ENCODE results near the gene OR1E2.
"Not testable (repeated sequence)": the region's sequence is repeated elsewhere in the genome, so short reads cannot be mapped to it uniquely, and the experiment has no call there.

The OR1E2 gene

GRCh38 chr17:3398310-3398709, 35.3 kb downstream of the OR1E2 start, which contains the start of gene OR1E1:
Gene OR1E1 (minus strand): TSS chr17:3398410. CDS start chr17:3398410, 0 bp downstream.
- DNase-seq (ENCODE audit: low read depth in 1 of 2, low spot score in 1 of 2), result no peak

DNA sequence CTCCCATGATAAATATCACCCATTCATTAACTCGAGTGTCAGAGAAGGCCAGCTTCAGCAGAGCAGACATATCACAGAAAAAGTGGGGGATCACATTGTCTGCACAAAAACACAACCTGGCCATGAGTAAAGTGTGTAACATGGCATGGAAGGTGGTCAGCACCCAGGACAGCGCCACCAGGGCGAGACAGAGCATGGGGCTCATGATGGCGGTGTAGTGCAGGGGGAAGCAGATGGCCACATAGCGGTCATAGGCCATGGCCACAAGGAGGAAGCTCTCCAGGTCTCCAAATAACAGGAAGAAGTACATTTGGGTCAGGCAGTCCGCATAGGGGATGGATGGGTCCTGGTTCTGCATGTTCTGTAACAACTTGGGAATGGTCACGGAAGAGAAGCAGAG, 35.8 kb downstream of the OR1E2 start:
- DNase-seq (ENCODE audit: low read depth in 1 of 2, low spot score in 1 of 2), result not testable (repeated sequence)

DNA sequence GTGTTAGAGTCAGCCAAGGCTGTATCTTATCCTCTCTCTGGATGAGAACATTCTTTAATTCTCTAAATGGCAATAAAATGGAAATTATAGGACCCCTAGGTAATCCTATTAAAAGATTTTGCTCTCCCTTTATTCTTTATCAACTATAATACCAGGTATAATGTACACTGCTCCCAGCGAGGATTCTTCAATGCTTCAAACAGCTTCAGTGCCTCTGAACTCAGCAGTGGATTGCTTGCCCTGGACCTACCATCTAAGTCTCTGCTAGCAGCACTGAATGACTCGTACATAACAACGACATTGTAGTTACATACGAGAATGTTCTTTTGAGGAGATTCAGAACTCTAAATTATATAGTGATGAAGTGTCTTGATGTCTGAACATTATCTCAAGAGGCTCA, 43.9 kb downstream of the OR1E2 start:
- no peak for DNase-seq (ENCODE audit: low read depth in 1 of 2, low spot score in 1 of 2)

DNA sequence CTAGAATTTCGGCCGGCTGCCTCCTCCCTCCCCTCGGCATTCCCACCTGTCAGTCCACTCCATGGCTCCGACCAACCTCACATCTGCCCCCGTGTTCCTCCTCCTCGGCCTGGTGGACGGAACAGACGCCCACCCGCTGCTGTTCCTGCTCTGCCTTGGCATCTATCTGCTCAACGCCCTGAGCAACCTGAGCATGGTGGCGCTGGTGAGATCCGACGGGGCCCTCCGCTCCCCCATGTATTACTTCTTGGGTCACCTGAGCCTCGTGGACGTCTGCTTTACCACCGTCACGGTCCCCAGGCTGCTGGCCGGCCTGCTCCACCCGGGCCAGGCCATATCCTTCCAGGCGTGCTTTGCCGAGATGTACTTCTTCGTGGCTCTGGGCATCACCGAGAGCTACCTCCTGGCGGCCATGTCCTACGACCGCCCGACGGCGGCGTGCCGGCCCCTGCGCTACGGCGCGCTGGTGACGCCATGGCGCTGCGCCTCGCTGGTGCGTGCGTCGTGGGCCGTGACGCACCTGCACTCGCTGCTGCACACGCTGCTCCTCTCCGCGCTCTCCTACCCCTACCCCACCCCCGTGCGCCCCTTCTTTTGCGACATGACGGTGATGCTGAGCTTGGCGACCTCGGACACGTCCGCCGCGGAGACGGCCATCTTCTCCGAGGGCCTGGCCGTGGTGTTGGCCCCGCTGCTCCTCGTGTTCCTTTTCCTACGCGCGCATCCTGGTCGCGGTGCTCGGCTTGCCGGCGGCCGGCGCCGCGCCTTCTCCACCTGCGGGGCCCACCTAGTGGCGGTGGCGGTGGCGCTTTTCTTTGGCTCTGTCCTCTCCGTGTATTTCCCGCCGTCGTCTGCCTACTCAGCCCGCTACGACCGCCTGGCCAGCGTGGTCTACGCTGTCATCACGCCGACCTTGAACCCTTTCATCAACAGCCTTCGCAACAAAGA, 47.5 kb downstream of the OR1E2 start, which contains the start of gene OR3A2:
TSS of gene OR3A2 (minus strand) at position 440 of the 948 bp plus-strand sequence.
- peak in 1 of 2 donors; percentile 13 for DNase-seq (ENCODE audit: low read depth in 1 of 2, low spot score in 1 of 2)

All from stimulated activated CD4-positive, alpha-beta T cell treated with anti-CD3 and anti-CD28 coated beads, Interleukin-15, amount 100 ng/mL, for 1 hour (primary cell).